IPS-20b (cell line): ENCODE results near the gene ASIC1.
A peak's percentile ranks its signal among the peaks of the same experiment; 100 is the strongest.
"Not testable (repeated sequence)": the region's sequence is repeated elsewhere in the genome, so short reads cannot be mapped to it uniquely, and the experiment has no call there.

ENCODE experiments used
- H3K27ac ChIP-seq: one replicate; pipeline ENCODE4 v1.5.1; 2013; ENCODE audit warnings: low read length
- H3K27me3 ChIP-seq: 2 replicates; pipeline ENCODE4 v1.6.1; 2013; ENCODE audit warnings: mild to moderate bottlenecking, low read length, inconsistent platforms; ENCODE audit not compliant: insufficient read depth
- H3K36me3 ChIP-seq: 2 replicates; pipeline ENCODE4 v1.6.1; 2013; ENCODE audit warnings: low read depth, mild to moderate bottlenecking, inconsistent platforms, low read length, moderate library complexity; ENCODE audit not compliant: insufficient read depth
- H3K4me1 ChIP-seq: 2 replicates; pipeline ENCODE4 v1.6.1; 2013; ENCODE audit warnings: mild to moderate bottlenecking, control low read depth, inconsistent platforms, low read length, moderate library complexity; ENCODE audit not compliant: insufficient read depth
- H3K4me3 ChIP-seq: 2 replicates; pipeline ENCODE4 v1.5.1; 2013; ENCODE audit warnings: mild to moderate bottlenecking, low read length, inconsistent platforms
- H3K9ac ChIP-seq: 2 replicates; pipeline ENCODE4 v1.6.1; 2013; ENCODE audit warnings: low read depth, mild to moderate bottlenecking, inconsistent platforms, low read length, moderate library complexity
- H3K9me3 ChIP-seq: 2 replicates; pipeline ENCODE4 v1.6.1; 2013; ENCODE audit warnings: mild to moderate bottlenecking, low read depth, low read length, inconsistent platforms; ENCODE audit not compliant: insufficient read depth

ASIC1 gene

DNA sequence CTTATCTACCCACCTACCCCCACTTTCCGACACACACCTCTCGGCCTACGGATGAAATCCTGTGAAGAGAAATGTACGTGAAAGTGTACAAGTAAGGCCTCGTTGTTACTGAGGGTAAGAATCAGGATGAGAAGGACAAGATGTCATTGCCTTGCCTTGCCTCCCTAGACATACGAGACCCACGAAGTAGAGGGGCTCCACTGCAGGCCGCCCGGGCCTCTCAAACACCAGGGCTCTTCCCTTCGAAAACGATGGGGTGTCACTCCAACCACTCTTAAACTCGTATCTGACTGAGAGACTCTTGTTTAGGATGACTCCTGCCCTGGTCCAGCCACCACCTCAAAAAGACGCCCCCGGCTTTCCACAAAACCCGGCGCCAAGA is 32.6 kb upstream of the ASIC1 start:
- peak overlapping the region; percentile 94 for H3K4me3 ChIP-seq
- no peaks in the 10 kb centered on the region for H3K36me3 ChIP-seq
- H3K4me1 ChIP-seq, result no peaks in the 10 kb centered on the region
- no peaks in the 10 kb centered on the region for H3K9me3 ChIP-seq
- H3K9ac ChIP-seq, result peak overlapping the region; percentile 82; the same call in 1 of the 2 replicates
- H3K27me3 ChIP-seq, result no peaks in the 10 kb centered on the region
- no peak overlapping the region for H3K27ac ChIP-seq

- Histone ChIP-seq H3K27ac (no peak within 1 kb of the TSS), H3K9ac (peak within 1 kb of the TSS; percentile 82; the same call in 1 of the 2 replicates), H3K27me3 (no peaks in the 10 kb centered on the region), H3K4me1 (no peaks in the 10 kb centered on the region), H3K9me3 (no peaks in the 10 kb centered on the region), H3K36me3 (no peaks in the 10 kb centered on the region), H3K4me3 (peak within 1 kb of the TSS; percentile 94)
These were observed 32.0 kb upstream of the ASIC1 start, which contains the start of gene RACGAP1 for GRCh38 chr12:50025187-50026059. Gene RACGAP1, minus strand, starts transcription at chr12:50025494. Its CDS starts 8,779 bp downstream, at chr12:50016715.

DNA sequence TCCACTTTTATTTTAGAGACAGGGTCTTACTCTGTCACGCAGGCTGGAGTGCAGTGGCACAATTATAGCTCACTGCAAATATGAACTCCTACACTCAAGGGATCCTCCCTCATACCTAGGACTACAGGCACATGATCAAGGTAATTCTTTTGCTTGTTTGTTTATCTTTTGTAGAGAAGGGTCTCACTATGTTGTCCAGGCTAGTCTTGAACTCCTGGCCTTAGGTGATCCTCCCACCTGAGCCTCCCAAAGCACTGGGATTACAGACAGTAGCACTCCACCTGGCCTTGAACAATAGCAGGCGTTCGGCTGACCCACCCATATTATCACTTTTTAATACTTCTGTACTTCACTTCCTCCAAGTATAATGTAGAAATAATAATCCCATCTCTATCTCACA is 30.7 kb upstream of the ASIC1 start:
- no peak overlapping the region for H3K4me3 ChIP-seq
- no peak overlapping the region for H3K9ac ChIP-seq
- no peaks in the 10 kb centered on the region for H3K36me3 ChIP-seq
- H3K9me3 ChIP-seq, result no peaks in the 10 kb centered on the region
- no peaks in the 10 kb centered on the region for H3K27me3 ChIP-seq
- H3K27ac ChIP-seq, result no peak overlapping the region
- no peaks in the 10 kb centered on the region for H3K4me1 ChIP-seq

GRCh38 chr12:50030449-50030848 is 26.9 kb upstream of the ASIC1 start:
- peaks cover 11% of the 10 kb centered on the region for H3K27me3 ChIP-seq
- H3K9me3 ChIP-seq, H3K4me1 ChIP-seq, H3K4me3 ChIP-seq, H3K27ac ChIP-seq, H3K36me3 ChIP-seq, H3K9ac ChIP-seq: not testable (repeated sequence)

DNA sequence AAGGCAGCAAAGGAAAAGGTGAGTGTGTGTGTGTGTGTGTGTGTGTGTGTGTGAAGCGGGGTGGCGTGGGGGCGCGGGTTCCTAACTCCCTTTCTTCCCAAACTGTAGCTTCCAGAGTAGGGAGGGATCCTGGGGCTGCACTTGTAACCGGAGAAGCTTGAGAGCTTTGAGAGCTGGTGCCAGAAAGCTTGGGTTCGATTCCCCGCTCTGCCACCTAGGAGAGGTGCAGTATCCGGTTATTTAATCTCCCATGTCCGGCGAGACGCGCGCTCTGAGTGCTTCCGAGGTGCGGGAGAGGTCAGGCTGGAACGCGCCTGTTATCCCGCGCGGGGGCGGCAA is 24.9 kb upstream of the ASIC1 start:
- H3K27me3 ChIP-seq, result peaks cover 11% of the 10 kb centered on the region
- peak overlapping the region; percentile 71; the same call in 1 of the 2 replicates for H3K4me3 ChIP-seq
- no peak overlapping the region for H3K27ac ChIP-seq
- H3K36me3 ChIP-seq, result no peaks in the 10 kb centered on the region
- no peak overlapping the region for H3K9ac ChIP-seq
- H3K4me1 ChIP-seq, result peaks cover 2% of the 10 kb centered on the region; the same call in 1 of the 2 replicates
- H3K9me3 ChIP-seq, result no peaks in the 10 kb centered on the region

GRCh38 chr12:50032854-50033581 is 24.4 kb upstream of the ASIC1 start:
- peak overlapping the region; percentile 15; the same call in 1 of the 2 replicates for H3K9ac ChIP-seq
- H3K4me1 ChIP-seq, result peaks cover 2% of the 10 kb centered on the region; the same call in 1 of the 2 replicates
- H3K27me3 ChIP-seq, result peaks cover 11% of the 10 kb centered on the region
- H3K4me3 ChIP-seq, result peak overlapping the region; percentile 71; the same call in 1 of the 2 replicates
- H3K36me3 ChIP-seq, result no peaks in the 10 kb centered on the region
- no peaks in the 10 kb centered on the region for H3K9me3 ChIP-seq
- no peak overlapping the region for H3K27ac ChIP-seq

GRCh38 chr12:50038336-50038735 is 19.1 kb upstream of the ASIC1 start:
- no peak overlapping the region for H3K27ac ChIP-seq

GRCh38 chr12:50039151-50039835 is 18.1 kb upstream of the ASIC1 start:
- peaks cover 18% of the 10 kb centered on the region; the same call in 1 of the 2 replicates for H3K27me3 ChIP-seq
- no peak overlapping the region for H3K27ac ChIP-seq
- H3K36me3 ChIP-seq, result no peaks in the 10 kb centered on the region
- no peaks in the 10 kb centered on the region for H3K9me3 ChIP-seq
- H3K9ac ChIP-seq, result no peak overlapping the region
- no peaks in the 10 kb centered on the region for H3K4me1 ChIP-seq
- H3K4me3 ChIP-seq, result no peak overlapping the region

More at GRCh38 chr12:50038336-50038735, 19.1 kb upstream of the ASIC1 start:
- peaks cover 11% of the 10 kb centered on the region for H3K27me3 ChIP-seq
- no peak overlapping the region for H3K4me3 ChIP-seq
- H3K9ac ChIP-seq, result no peak overlapping the region
- no peaks in the 10 kb centered on the region for H3K9me3 ChIP-seq
- H3K36me3 ChIP-seq, result no peaks in the 10 kb centered on the region
- peaks cover 2% of the 10 kb centered on the region; the same call in 1 of the 2 replicates for H3K4me1 ChIP-seq

DNA sequence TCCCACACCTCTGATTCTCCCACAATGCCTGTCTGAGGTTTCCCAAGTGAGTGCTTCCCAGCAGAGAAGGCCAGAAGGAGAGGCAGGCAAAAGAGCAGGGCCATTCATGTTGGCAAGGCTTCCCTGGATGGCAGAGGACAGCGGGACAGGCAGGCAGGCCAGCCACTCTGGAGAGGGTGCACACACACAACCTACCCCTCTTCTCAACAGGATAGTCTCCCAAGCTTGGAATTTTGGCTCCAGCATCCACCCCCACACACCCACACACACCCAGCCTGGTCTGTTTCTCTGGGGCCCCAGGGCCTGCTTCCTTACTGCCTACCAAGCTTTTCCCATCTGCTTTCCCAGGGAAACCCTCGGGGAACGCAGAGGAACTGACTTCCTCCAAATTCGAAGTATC is 16.7 kb upstream of the ASIC1 start:
- Histone ChIP-seq H3K9me3 (no peaks in the 10 kb centered on the region), H3K4me3 (no peak overlapping the region), H3K27ac (no peak overlapping the region), H3K9ac (no peak overlapping the region), H3K27me3 (peaks cover 22% of the 10 kb centered on the region; the same call in 1 of the 2 replicates), H3K36me3 (no peaks in the 10 kb centered on the region), H3K4me1 (no peaks in the 10 kb centered on the region)

DNA sequence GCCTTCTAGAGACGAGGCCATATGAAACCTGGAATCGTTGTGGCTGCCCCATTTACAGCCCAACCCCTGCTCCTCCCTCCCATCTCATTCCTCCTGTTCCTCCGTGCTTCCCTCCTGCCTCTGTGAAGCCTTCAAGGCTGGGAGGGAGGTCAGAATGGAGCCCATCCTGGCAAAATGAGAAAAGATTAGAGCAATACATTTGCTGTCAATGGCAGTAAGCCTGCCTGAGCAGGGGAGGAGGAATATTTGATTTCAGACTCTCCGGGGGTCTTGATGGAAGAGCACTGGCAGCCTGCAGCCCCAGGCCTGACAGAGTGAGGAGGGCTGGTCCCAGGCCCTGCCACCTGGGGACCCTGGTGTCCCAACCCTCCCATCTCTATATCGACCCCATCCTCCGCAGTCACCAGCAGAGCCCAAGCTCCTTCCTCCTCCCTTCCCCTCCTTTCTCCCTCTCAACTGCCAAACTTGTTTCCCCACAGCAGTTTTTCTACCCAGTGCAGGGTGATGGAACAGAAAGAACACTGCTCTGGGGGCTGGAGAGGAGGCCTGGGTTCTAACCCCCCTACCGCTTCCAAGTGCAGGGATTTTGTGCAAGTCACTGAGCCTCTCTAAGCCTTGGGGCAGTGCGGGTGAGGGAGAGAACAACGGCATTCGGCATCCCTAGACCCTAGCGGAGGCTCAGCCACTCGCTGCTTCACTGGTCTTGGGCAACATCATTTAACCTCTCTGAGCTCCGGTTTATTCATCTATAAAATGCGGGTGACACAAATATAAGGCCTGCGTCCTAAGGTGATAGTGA is 16.1 kb upstream of the ASIC1 start:
- Histone ChIP-seq H3K9me3 (no peaks in the 10 kb centered on the region), H3K27ac (no peak overlapping the region), H3K9ac (no peak overlapping the region), H3K4me1 (no peaks in the 10 kb centered on the region), H3K27me3 (peaks cover 22% of the 10 kb centered on the region; the same call in 1 of the 2 replicates), H3K36me3 (no peaks in the 10 kb centered on the region), H3K4me3 (no peak overlapping the region)

DNA sequence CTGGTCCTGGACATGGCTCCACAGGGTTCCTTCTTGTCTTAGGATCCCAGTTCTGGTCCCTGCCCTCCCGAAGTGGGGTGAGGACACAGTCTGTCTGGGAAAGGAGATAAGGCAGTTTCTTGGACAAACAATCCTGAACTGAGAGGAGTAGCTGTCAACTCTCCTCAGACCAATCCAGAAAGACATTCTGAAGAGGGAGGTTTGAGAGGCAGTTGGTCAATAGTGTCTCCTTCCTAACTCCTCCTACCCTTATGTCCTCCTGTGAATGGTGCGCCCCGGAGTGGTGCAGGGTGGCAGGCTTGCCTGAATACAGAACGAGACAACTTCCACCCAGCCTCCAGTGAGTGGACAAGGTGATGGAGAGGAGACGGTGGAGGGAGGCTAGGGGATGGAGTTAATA is 15.4 kb upstream of the ASIC1 start:
- Histone ChIP-seq H3K4me3 (no peak overlapping the region), H3K36me3 (no peaks in the 10 kb centered on the region), H3K4me1 (no peaks in the 10 kb centered on the region), H3K9me3 (no peaks in the 10 kb centered on the region), H3K27me3 (peaks cover 25% of the 10 kb centered on the region; the same call in 1 of the 2 replicates), H3K27ac (no peak overlapping the region), H3K9ac (no peak overlapping the region)
